Left ventricle myocardium inferior (tissue), 1 donor: ENCODE results near the gene EPB41L1. TPM values are rescaled to one million over a fixed set of nuclear protein-coding genes. Genes with fewer than 3 reads are reported as not detected.

Source experiments
- DNase-seq: peaks from one replicate; pipeline ENCODE4 v3.0.0-alpha.2; 2020
- H3K27ac ChIP-seq: fragments of 200-600 bp; replicated peaks from 2 replicates; pipeline ENCODE4 v1.8.0; 2021
- H3K27me3 ChIP-seq: fragments of 200-600 bp; 2 replicates; pipeline ENCODE4 v1.8.0; 2021; ENCODE audit warnings: low read depth
- H3K36me3 ChIP-seq: fragments of 200-600 bp; 2 replicates; pipeline ENCODE4 v1.8.0; 2021
- H3K4me1 ChIP-seq: fragments of 200-600 bp; 2 replicates; pipeline ENCODE4 v1.8.0; 2021
- H3K4me3 ChIP-seq: fragments of 200-600 bp; 2 replicates; pipeline ENCODE4 v1.8.0; 2021; ENCODE audit warnings: mild to moderate bottlenecking, moderate library complexity
- H3K9me3 ChIP-seq: fragments of 200-600 bp; replicated peaks from 2 replicates; pipeline ENCODE4 v1.8.0; 2021
- intact Hi-C: fragments of 100-400 bp; cut with micrococcal nuclease; formaldehyde crosslinking; loops from one replicate; pipeline ENCODE4 v1.11.0; 2022
- total RNA-seq: library from RNA; stranded (reverse); fragmentation: NEBNext Ultra II Directional; extraction: Animal tissue kit (Norgen Biotek cat#: 25700); gene quantifications from one replicate; pipeline ENCODE4 v1.2.1, GENCODE V29; 2021
- TF ChIP-seq, protein P1 (sequence below): fragments of 200-600 bp; IDR thresholded peaks from 2 replicates; pipeline ENCODE4 v1.8.0; 2021; ENCODE audit warnings: antibody characterized with exemption, mild to moderate bottlenecking, borderline replicate concordance
- donor health status: DM: no; HTN: yes; CAD: no; lungs with severe emphysema.

Gene EPB41L1
- total RNA-seq, 1 donor from 2014 or later, result 14.6 TPM

- intact Hi-C loops, result loop anchor here (5.0 kb wide), 1 partner anchor 40 kb away; no protein-coding TSS in a partner anchor
- Histone ChIP-seq H3K4me3 (no peak overlapping the region), H3K36me3 (peaks cover 13% of the 10 kb centered on the region), H3K27ac (no peak overlapping the region), H3K4me1 (peaks cover 6% of the 10 kb centered on the region), H3K9me3 (no peaks in the 10 kb centered on the region), H3K27me3 (no peaks in the 10 kb centered on the region)
- TF ChIP-seq, protein P1, sequence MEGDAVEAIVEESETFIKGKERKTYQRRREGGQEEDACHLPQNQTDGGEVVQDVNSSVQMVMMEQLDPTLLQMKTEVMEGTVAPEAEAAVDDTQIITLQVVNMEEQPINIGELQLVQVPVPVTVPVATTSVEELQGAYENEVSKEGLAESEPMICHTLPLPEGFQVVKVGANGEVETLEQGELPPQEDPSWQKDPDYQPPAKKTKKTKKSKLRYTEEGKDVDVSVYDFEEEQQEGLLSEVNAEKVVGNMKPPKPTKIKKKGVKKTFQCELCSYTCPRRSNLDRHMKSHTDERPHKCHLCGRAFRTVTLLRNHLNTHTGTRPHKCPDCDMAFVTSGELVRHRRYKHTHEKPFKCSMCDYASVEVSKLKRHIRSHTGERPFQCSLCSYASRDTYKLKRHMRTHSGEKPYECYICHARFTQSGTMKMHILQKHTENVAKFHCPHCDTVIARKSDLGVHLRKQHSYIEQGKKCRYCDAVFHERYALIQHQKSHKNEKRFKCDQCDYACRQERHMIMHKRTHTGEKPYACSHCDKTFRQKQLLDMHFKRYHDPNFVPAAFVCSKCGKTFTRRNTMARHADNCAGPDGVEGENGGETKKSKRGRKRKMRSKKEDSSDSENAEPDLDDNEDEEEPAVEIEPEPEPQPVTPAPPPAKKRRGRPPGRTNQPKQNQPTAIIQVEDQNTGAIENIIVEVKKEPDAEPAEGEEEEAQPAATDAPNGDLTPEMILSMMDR, result no peak
- no peak for DNase-seq
These were observed 42.7 kb downstream of the EPB41L1 start for GRCh38 chr20:36197271-36197670.

- peaks cover 6% of the 10 kb centered on the region for H3K4me1 ChIP-seq
- TF ChIP-seq, protein P1, result peak; percentile 93
- DNase-seq, result peak; percentile 75
- H3K27me3 ChIP-seq, result no peaks in the 10 kb centered on the region
- H3K4me3 ChIP-seq, result no peak overlapping the region
- H3K36me3 ChIP-seq, result peaks cover 8% of the 10 kb centered on the region
- intact Hi-C loops, result loop anchor here (5.0 kb wide), 1 partner anchor 42 kb away; no protein-coding TSS in a partner anchor
- no peak overlapping the region for H3K27ac ChIP-seq
- H3K9me3 ChIP-seq, result no peaks in the 10 kb centered on the region
These were observed 45.1 kb downstream of the EPB41L1 start for GRCh38 chr20:36199345-36200257.

GRCh38 chr20:36200451-36200850, 45.9 kb downstream of the EPB41L1 start:
- Histone ChIP-seq H3K4me3 (no peak overlapping the region), H3K36me3 (no peaks in the 10 kb centered on the region), H3K4me1 (peaks cover 6% of the 10 kb centered on the region), H3K9me3 (no peaks in the 10 kb centered on the region), H3K27ac (no peak overlapping the region), H3K27me3 (no peaks in the 10 kb centered on the region)
- TF ChIP-seq, protein P1, result no peak
- DNase-seq, result no peak
- intact Hi-C loops, result no loop called here

- H3K36me3 ChIP-seq, result no peaks in the 10 kb centered on the region
- H3K4me3 ChIP-seq, result no peak overlapping the region
- intact Hi-C loops, result no loop called here
- no peak for DNase-seq
- no peaks in the 10 kb centered on the region for H3K27me3 ChIP-seq
- H3K4me1 ChIP-seq, result peaks cover 6% of the 10 kb centered on the region
- no peaks in the 10 kb centered on the region for H3K9me3 ChIP-seq
- H3K27ac ChIP-seq, result no peak overlapping the region
- TF ChIP-seq, protein P1, result no peak
These were observed 46.7 kb downstream of the EPB41L1 start for GRCh38 chr20:36201198-36201597.

- intact Hi-C loops, result no loop called here
- TF ChIP-seq, protein P1, result peak; percentile 97
These were observed 48.4 kb downstream of the EPB41L1 start for GRCh38 chr20:36202891-36203338.

More at GRCh38 chr20:36202891-36203338, 48.4 kb downstream of the EPB41L1 start:
- H3K9me3 ChIP-seq, result no peaks in the 10 kb centered on the region
- DNase-seq, result peak; percentile 65
- H3K4me1 ChIP-seq, result no peaks in the 10 kb centered on the region
- H3K27ac ChIP-seq, result no peak overlapping the region
- no peaks in the 10 kb centered on the region for H3K27me3 ChIP-seq
- no peaks in the 10 kb centered on the region for H3K36me3 ChIP-seq
- H3K4me3 ChIP-seq, result no peak overlapping the region
